ENCODE results near the gene DNAJC16.
A peak's percentile ranks its signal among the peaks of the same experiment; 100 is the strongest.
"Not testable (repeated sequence)": the region's sequence is repeated elsewhere in the genome, so short reads cannot be mapped to it uniquely, and the experiment has no call there.

The DNAJC16 gene

DNA sequence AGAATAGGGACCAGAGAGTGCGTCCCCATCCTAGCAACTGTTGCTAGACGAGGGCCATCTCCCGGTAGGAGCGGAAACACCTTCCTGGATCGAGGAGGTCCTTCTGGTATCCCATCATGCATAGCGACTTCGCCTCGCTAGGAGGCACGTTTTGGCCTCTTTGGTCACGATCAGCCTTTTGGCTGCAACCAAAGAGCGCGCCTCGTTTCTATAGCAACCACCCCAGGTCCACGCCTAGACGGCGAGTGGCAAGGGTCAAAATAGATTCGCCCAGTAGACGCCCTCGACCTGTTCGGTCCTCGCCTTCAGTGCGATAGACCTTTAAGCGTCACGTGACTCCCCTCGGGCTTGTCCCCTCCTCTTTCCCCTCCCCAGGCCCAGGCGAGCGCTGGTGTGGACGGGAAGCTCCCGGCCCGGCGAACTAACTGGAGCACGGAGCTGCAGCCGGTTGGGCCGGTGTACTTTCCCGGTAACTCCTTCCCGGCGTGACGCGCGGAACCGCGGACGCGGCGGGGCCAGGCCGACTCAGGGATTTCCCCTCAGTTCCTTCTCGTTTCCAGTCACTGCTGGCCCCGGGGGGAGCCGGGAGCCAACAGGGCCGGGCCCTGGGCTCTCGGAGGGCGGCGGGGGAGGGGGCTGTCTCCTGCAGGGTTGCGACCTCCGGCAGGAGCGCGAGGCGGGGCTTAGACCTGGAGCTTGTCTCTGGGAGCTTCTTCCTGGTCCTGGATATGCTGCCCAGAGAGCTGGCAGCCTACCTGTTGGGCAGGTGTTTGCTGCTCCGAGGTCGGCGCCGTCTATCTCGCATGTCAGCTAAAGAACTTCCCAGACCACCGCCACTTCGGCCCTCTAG lies at the start of gene DNAJC16:
Gene DNAJC16 (plus strand): TSS at position 359 of the 850 bp plus-strand sequence. CDS start 2,258 bp downstream, outside the sequence.
- peak; percentile 84 to 92 for DNase-seq (ENCODE audit: low read depth in 2 of 2)

DNA sequence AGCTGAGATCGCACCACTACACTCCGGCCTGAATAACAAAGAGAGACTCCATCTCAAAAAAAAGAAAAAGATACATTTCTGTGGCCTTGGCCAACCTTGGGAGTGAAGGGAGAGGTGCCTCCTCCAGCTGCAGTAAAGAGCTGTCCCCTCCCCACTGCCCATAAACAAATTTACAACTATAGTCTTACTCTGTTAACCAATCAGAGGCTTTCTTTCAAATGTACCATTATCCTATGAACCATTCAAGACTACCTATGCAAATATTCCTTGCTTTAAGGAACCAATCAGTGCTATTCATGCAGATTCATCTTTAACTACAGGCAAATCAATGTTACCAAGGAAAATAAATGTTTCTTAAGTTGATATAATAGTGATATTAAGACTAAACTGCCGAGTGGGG lies 49.7 kb upstream of the DNAJC16 start:
- no peak for DNase-seq (ENCODE audit: low read depth in 2 of 2)

DNA sequence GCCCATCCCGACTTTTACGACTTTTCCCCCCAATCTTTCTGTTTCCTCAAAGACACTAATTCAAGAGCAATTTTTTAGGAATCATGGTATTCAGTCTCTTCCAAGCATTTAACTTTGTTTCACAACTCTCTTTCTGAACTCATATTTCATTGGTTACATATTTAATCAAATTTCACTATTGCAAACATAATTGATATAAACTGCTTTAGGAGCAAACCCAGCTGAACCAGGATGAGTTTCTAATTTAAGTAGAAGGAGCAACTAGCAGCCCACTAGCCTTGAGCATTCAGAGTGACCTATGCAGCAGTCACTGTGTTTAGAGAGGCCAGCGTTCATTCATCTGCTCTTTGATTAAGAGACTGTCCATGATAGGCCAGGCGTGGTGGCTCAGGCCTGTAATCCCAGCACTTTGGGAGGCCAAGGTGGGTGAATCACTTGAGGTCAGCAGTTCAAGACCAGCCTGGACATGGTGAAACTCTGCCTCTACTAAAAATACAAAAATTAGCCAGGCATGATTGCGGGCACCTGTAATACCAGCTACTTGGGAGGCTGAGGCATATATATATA lies 48.9 kb upstream of the DNAJC16 start:
- no peak for DNase-seq (ENCODE audit: low read depth in 2 of 2)

DNA sequence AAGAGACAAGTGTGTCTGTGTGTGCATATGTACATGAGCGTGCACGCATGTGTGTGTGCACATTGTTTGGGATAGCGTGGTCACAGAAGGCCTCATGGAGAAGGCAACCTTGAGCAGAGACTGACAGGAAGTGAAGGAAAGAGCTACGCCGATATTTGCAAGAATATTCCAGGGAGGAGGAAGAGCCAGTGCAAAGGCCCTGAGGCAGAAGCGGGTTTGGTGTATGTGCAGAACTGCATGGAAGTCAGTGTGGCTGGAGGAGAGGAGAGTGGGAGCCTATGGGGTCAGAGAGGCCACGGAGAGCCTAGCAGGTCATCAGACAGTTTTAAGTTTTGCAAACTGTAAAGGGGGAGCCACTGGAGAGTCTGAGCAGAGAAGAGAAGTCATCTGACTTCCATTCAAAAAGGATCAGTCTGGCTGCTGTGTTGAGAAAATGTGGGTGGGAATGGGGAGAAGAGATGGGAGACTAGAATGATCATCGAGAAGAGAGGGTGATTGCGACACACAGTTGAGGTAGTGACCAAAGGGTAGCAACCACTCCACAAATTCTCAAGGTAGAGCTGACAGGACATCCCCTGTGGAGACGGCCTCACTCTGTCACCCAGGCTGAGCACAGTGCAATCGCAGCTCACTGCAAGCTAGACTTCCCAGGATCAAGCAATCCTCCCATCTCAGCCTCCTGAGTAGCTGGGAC lies 46.8 kb upstream of the DNAJC16 start:
- DNase-seq (ENCODE audit: low read depth in 2 of 2) = no peak

DNA sequence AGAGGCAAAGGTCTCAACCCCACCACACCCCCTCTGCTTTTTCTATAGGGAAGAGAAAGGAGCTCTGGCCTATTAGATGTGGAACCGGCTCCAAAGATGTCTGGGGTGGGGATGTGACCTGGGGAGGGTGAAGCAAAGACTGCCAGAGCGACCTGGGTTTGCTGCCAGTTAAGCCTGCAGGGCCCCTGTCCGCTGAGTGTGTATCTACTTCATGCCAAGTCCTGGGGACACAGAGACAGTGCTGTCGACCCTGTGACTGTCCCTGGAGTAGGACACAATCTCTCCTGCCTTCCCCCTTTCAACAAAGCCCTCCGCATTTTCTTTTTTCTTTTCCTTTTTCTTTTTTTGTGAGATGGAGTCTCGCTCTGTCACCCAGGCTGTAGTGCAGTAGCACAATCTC lies 44.2 kb upstream of the DNAJC16 start:
- DNase-seq (ENCODE audit: low read depth in 2 of 2) = not testable (repeated sequence)

DNA sequence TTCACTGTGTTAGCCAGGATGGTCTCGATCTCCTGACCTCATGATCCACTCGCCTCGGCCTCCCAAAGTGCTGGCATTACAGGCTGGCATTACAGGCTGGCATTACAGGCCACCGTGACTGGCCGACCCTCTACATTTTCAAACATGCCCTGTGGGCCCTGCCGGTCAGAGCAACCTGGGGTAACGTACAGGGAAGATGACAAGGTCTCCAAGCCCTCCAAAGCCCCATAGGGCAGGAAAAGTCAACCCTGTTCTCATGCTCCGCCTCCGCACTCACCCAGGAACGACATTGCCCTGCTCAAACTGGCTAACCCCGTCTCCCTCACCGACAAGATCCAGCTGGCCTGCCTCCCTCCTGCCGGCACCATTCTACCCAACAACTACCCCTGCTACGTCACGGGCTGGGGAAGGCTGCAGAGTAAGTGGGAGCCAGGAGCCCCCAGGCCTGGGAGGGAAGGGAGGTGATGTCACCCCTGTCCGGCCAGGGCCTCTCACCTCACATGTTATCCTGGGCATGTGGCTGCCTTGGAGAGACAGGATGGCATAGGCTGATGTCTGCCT lies 43.6 kb upstream of the DNAJC16 start:
- DNase-seq (ENCODE audit: low read depth in 2 of 2) = not testable (repeated sequence)

DNA sequence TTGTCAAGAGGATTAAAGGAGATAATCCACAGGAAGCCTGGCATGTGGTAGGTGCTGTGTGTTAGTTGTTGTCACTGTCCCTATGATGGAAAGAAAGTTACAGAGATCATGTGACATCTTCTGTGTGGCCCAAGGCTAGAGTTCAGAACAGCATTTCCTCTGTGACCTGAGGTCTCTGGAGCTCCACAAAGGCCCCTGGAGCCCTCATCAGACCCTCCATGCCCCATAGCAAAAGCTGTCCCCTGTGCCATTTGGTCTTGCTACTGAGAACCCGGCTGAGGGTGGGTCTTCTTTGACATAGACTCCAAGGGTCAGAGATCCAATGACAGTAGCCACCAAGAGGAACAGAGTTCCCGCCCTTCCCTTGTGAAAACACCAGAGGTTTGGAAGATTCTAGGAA lies 42.7 kb upstream of the DNAJC16 start:
- DNase-seq (ENCODE audit: low read depth in 2 of 2) = no peak

DNA sequence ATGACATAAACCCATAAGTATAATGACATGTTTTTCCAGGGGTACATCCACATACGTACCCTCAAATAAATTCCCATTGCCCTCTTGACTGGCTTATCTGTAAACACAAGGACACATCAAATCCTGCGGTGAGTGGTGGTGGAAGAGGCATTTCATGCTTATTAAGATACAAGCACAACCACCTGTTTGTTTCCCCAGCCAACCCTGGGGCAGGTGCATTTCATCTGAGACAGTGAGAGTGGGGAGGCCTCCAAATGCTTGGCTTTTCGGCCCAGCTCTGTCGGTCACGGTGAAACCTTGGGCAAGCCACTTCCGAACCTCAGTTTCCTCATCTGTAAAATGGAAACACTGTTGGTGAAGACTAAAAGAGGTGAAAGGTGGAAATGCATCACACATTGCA lies 42.2 kb upstream of the DNAJC16 start:
- DNase-seq (ENCODE audit: low read depth in 2 of 2) = not testable (repeated sequence)

DNA sequence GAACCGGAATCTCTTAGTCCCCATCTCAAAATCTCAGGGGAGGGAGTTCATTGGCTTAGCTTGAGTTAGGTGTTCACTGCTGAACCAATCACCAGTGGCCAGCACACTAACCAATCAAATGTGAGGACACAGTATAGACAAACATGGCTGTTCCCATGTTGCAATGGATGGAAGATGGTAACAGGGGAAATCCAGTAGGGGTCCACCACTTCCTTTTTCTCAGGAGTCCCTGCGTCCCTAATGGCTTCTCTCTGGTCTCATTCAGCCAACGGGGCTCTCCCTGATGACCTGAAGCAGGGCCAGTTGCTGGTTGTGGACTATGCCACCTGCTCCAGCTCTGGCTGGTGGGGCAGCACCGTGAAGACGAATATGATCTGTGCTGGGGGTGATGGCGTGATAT lies 41.0 kb upstream of the DNAJC16 start:
- DNase-seq (ENCODE audit: low read depth in 2 of 2) = no peak

DNA sequence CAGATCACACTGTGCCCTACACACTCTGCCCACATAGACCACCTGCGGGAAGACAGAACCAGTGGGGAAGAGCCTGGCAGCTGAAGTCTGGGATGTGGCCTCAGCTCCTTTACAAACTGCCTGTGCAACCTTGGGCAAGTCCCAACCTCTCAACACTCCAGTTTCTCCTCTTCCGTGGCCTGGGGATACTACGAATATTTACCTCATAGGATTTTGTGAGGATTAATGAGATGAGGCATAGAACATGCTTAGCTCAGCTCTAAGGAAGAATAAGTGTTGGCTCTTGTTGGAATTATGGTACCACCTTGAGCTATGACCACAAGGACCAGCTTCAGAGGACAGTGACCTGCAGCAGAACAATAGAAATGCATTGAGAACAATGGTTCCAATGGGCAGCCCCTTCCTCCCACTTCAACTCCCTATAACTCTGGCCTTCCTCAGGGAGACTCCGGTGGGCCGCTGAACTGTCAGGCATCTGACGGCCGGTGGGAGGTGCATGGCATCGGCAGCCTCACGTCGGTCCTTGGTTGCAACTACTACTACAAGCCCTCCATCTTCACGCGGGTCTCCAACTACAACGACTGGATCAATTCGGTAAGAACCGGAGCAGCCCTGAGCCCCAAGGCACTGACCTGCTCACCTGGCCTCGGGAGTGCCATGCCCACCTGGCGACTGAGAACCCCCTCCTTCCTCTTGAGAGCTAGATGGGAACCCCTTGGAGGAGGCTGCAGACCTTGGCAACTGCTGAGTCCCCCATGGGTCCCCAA lies 39.6 kb upstream of the DNAJC16 start:
- DNase-seq (ENCODE audit: low read depth in 2 of 2) = not testable (repeated sequence)

DNA sequence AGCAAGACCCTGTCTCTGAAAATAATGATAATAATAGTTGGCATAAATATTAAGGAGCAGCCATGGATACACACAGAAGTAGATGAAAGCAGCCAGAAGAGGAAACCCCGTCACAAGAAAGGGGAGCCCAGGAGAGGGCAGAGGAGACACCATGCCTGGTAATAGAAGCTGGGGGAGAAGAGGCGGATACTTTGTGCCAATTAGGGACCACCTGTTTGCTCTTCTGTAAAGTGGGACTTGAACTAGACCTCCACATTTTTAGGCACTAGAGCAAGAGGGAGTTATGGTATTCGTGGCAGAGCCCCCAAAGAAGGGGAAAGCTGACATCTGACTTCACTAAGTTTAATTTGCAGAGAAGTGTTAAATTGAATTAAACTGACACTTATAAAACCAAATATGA lies 38.3 kb upstream of the DNAJC16 start:
- no peak for DNase-seq (ENCODE audit: low read depth in 2 of 2)

DNA sequence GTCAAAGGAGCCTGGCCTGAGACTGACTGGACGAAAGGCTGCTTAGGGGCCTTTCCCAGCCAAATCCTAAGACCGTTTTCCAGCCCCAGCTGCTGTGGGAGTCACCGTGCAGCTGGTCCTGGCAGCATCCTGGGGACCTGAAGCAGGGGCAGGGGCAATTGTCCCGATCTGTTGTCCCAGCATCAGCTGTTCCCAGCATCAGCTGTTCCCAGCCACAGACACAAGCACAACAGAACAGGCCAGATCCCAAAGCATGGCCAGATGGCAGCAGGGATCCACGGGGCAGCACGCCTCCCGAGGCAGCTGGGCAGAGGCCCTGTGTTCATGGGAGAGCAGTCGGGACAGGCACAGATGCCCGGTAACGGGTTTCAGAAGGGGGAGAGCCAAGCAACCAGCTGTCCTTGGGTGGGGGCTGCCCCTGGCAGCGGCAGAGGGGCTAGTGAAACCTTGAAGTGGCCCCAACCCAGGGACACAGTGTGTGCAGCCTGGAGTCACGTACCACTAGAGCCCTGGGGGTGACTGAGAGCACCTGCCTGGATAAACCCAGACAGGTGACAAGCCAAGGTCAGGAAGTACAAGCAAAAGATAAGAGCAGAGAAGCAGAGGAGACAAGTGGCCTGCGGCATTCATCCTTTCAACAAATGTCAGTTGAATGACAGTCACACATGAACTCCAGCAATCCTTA lies 37.5 kb upstream of the DNAJC16 start:
- no peak for DNase-seq (ENCODE audit: low read depth in 2 of 2)

DNA sequence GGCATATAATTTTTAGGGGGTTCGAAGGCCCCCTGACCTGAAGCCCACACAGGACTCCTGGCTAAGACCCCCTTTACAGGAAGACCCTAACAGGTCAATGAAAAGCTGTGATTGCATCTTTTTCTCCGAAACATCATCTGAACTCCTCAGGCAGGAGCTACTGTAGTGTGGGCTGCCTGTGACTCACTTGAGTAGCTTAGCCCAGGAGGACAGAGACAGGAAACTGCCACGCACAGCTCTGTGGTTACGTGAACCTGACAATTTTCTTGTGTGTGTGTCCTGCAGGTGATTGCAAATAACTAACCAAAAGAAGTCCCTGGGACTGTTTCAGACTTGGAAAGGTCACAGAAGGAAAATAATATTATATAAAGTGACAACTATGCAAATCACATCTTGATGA lies 35.6 kb upstream of the DNAJC16 start:
- DNase-seq (ENCODE audit: low read depth in 2 of 2) = not testable (repeated sequence)

DNA sequence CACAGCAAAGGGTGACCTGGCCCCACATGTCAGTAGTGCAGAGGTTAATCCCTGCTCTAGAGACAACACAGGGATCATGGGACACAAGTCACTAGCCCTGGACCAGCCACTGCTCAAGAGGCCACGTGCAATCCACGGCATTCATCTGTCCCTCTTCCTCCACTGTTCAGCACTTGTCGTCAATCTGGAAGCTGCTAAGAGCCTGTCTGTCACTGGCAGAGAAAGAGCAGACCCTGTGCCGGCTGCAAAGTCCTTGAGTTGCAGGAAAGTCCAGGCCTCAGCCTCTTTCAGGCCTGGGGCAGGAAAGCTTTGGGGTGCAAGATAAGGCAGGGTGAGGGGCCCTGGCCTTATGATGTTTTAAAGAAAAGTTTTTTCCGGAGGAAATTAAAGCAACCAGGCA lies 34.1 kb upstream of the DNAJC16 start:
- no peak for DNase-seq (ENCODE audit: low read depth in 2 of 2)

DNA sequence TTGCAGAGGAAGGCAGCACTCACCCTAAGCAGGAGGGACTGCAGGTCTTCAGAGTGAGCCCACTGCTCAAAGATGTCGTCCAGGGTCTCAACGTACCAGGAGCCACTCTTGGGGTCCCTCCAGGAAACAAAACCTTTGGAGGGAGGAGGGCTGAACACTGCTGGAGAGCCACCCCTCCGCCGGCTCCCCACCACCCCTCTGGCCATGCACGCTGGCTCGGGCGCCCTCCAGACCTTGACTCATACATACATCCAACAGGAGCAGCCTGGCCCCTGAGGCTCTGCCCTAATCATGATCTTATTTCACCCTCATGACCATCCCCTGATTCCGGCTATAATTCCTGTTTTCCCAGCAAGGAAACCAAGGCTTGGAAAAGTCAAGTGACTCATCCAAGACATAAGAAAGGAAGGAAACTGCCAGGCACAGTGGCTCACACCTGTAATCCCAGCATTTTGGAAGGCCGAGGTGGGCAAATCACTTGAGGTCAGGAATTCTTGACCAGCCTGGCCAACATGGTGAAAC lies 32.7 kb upstream of the DNAJC16 start:
- DNase-seq (ENCODE audit: low read depth in 2 of 2) = no peak

DNA sequence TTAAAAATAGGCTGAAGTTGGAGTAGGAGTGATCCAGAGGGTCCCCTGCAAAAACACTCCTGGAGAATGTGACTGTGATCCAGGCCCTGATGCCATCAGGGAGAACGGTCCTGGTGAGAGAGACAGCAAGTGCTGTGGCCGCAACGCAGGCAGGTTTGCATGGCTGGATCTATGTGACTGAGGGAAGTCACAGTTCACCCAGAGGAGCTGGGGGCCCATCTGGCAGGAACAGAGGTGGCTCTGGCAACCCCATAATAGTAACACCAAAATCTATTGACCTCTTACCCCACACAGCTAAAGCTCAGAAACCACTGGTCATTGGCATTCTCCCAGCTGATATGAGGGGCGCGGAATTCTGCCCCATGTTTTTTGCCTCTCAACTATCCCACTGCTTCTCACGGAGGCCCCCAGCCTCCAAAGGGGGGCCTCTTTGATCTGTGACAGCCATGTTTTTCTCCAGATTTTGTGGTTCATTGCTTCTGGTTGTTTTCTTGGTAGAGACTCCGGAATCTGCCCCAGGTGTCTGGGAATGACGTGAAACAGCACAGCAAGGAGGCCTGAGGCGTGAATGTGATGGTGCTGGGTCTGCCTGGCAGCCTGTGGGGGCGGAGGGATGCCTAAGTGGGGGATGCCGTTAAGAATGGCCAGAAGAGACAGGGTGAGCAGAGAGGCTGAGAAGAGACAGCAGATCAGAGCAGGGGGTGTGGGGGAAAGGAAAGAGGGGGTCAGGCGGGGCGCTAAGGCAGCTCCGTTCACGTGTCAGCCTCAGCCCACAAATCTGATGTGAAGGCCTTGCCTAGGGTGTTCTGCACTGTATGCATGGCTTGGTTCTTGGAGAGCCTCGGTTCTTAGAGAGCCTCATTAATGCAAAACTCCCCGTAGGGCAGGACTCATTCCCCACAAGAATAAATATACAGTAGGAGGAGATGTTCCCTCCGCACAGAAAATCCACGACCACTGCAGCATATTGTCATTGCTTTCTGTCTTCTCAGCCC lies 26.2 kb upstream of the DNAJC16 start:
- DNase-seq (ENCODE audit: low read depth in 2 of 2) = no peak

DNA sequence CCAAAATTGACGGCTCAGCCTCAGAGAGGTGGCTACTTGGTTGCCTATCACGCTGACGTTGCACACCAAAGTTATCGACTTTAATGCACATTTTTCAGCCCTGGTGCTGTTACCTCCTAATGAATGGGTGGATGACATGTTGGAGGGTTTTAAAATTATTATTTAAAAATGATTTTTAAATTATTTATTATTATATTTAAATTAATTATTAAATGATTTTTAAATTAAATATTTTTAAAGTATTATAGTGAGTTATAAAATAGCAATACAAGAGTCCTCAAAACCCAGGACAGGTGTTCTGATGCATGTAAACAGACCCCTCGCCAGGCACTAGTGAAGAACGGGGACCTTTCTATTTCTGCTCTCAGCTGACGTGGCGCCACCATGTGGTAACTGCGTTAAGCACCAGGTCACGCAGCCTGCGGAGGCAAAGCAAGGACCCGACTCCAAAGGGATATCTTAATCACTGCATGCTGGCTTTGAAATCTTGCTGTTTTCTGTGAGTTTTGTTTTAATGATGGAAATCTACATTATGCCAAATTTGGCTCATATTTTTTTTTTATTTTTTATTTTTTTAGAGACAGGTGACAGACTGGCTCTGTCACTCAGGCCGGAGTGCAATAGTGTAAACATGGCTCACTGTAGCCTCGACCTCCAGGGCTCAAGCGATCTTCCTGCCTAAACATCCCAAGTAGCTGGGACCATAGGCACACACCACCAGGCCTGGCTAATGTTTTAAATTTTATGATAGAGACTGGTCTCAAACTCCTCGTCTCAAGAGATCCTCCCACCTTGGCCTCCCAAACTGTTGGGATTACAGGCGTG lies 25.2 kb upstream of the DNAJC16 start:
- peak; percentile 25 to 34 for DNase-seq (ENCODE audit: low read depth in 2 of 2)

DNA sequence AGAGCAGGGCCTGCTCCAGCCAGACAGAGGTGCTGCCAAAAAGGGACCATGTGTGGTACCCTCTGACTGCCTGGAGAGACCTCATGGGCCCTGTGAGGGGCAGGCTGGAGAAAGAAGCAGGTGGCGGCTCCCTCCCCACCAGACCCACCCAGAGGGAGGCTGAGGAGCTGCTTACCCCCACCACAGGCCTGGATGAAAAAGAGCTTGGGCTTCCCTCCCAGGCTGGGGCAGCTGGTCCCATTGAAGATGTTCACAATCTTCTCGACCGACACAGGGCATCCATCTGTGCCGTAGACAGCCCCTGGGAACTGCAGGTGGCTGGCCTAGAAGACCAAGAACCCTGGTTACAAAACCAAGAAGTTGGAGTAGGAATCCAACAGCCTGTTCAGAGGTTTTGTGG lies 22.2 kb upstream of the DNAJC16 start:
- DNase-seq (ENCODE audit: low read depth in 2 of 2) = no peak

DNA sequence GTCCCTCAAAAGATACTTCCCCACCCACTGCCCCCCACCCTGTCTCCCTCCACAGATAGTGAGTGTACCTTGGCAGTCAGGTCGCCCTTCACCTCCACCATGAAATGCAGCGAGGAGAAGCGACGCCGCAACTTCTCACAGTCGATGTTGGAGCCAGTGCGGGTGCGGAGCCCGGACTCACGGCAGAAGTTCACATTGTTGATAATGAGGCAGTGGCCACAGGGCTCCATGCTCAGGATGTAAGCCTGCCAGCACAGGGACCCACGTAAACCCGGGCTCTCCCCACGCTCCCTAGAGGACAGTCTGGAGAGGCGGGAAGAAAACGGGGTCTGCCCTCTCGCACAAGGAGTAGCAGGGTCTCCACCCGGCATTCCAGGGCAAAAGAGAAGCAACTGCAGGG lies 19.8 kb upstream of the DNAJC16 start:
- no peak for DNase-seq (ENCODE audit: low read depth in 2 of 2)
